ENCODE measurements around the gene MYH15.

The MYH15 gene

GRCh38 chr3:108510496-108510895 is at the start of gene MYH15:
Gene MYH15, minus strand, starts transcription at chr3:108510596. Its CDS starts 66 bp downstream, at chr3:108510530.
- no peak for DNase-seq

- DNase-seq: no peak
These were observed 45.7 kb upstream of the MYH15 start for GRCh38 chr3:108555966-108556581.

- DNase-seq: no peak
These were observed 44.6 kb upstream of the MYH15 start for GRCh38 chr3:108554913-108555571.

GRCh38 chr3:108554229-108554628 is 43.8 kb upstream of the MYH15 start:
- DNase-seq: no peak

GRCh38 chr3:108552267-108553159 is 42.1 kb upstream of the MYH15 start:
- DNase-seq: no peak

GRCh38 chr3:108548886-108549285 is 38.5 kb upstream of the MYH15 start:
- no peak for DNase-seq

GRCh38 chr3:108548304-108548703 is 37.9 kb upstream of the MYH15 start:
- no peak for DNase-seq

- DNase-seq: no peak
These were observed 36.3 kb upstream of the MYH15 start for GRCh38 chr3:108546692-108547091.

GRCh38 chr3:108546247-108546646 is 35.9 kb upstream of the MYH15 start:
- DNase-seq: no peak

- no peak for DNase-seq
These were observed 27.7 kb upstream of the MYH15 start for GRCh38 chr3:108538083-108538482.

GRCh38 chr3:108528459-108529252 is 18.3 kb upstream of the MYH15 start:
- no peak for DNase-seq

GRCh38 chr3:108527817-108528216 is 17.4 kb upstream of the MYH15 start:
- no peak for DNase-seq

GRCh38 chr3:108527109-108527508 is 16.7 kb upstream of the MYH15 start:
- DNase-seq: no peak

- no peak for DNase-seq
These were observed 15.6 kb upstream of the MYH15 start for GRCh38 chr3:108525971-108526370.

GRCh38 chr3:108525256-108525655 is 14.9 kb upstream of the MYH15 start:
- no peak for DNase-seq

GRCh38 chr3:108524537-108524936 is 14.1 kb upstream of the MYH15 start:
- no peak for DNase-seq

GRCh38 chr3:108518895-108519294 is 8.5 kb upstream of the MYH15 start:
- DNase-seq: no peak

- no peak for DNase-seq
These were observed 6.5 kb upstream of the MYH15 start for GRCh38 chr3:108516881-108517280.

- DNase-seq: no peak
These were observed 3.6 kb upstream of the MYH15 start for GRCh38 chr3:108513961-108514360.

GRCh38 chr3:108512671-108513070 is 2.3 kb upstream of the MYH15 start:
- DNase-seq: no peak

GRCh38 chr3:108511490-108511889 is 1.1 kb upstream of the MYH15 start:
- no peak for DNase-seq

GRCh38 chr3:108511055-108511454 is 659 bp upstream of the MYH15 start:
- DNase-seq: no peak

GRCh38 chr3:108509871-108510270 is 525 bp downstream of the MYH15 start:
- DNase-seq: no peak

Data from activated T-cell treated with anti-CD3 and anti-CD28 coated beads for 4 hours (primary cell).